D721Med (cell line): Measurements from ENCODE around the gene GOT1.

ENCODE experiments used
- DNase-seq: peaks from one replicate; pipeline ENCODE4 v3.0.0; 2011; ENCODE audit warnings: low spot score; ENCODE audit not compliant: insufficient read length
- FAIRE-seq: peaks from 2 replicates; lab custom pipeline; 2011; peaks lifted over from hg19 to GRCh38; lab: Jason Lieb, UNC
- CTCF ChIP-seq: IDR thresholded peaks from 2 replicates; pipeline ENCODE4 v1.5.1; 2012; ENCODE audit warnings: mild to moderate bottlenecking, control low read depth; ENCODE audit not compliant: insufficient read depth; ENCODE audit errors: missing control alignments

The GOT1 gene

GRCh38 chr10:99459217-99459616 lies 28.8 kb upstream of the GOT1 start:
- DNase-seq (no peak), FAIRE-seq (no peak)
- no peak for TF ChIP-seq CTCF

- no peak for TF ChIP-seq CTCF
- FAIRE-seq, result no peak
These were observed 27.4 kb upstream of the GOT1 start for GRCh38 chr10:99457813-99458212.

GRCh38 chr10:99456931-99457288 lies 26.5 kb upstream of the GOT1 start:
- no peak for TF ChIP-seq CTCF
- DNase-seq, result no peak
- no peak for FAIRE-seq

More at GRCh38 chr10:99457813-99458212, 27.4 kb upstream of the GOT1 start:
- DNase-seq, result no peak

GRCh38 chr10:99456207-99456930 lies 25.9 kb upstream of the GOT1 start:
- FAIRE-seq, result no peak
- DNase-seq, result no peak

GRCh38 chr10:99451981-99452380 lies 21.6 kb upstream of the GOT1 start:
- TF ChIP-seq CTCF, result no peak
- no peak for DNase-seq
- FAIRE-seq, result no peak

More at GRCh38 chr10:99456207-99456930, 25.9 kb upstream of the GOT1 start:
- no peak for TF ChIP-seq CTCF

GRCh38 chr10:99451499-99451788 lies 21.0 kb upstream of the GOT1 start:
- TF ChIP-seq CTCF, result no peak
- DNase-seq (no peak), FAIRE-seq (no peak)

GRCh38 chr10:99450624-99451498 lies 20.4 kb upstream of the GOT1 start:
- no peak for TF ChIP-seq CTCF
- DNase-seq, result no peak
- no peak for FAIRE-seq
